ENCODE results near the gene EMC9. TPM values are rescaled to one million over a fixed set of nuclear protein-coding genes. Genes with fewer than 3 reads are reported as not detected.
A peak's percentile ranks its signal among the peaks of the same experiment; 100 is the strongest.

EMC9 gene, protein sequence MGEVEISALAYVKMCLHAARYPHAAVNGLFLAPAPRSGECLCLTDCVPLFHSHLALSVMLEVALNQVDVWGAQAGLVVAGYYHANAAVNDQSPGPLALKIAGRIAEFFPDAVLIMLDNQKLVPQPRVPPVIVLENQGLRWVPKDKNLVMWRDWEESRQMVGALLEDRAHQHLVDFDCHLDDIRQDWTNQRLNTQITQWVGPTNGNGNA
- total RNA-seq (10 to 100 TPM in 1 of 2 donors, 1 to 10 TPM in 1; 4.6 to 24.3 TPM), polyA plus RNA-seq (10 to 100 TPM; 15.7 to 29.4 TPM)
- long read RNA-seq, donor 1, partial matches to known transcripts = 7 of 17 reads
- long read RNA-seq, donor 1, other reads (novel, unspliced or antisense) = 0 of 17 reads
- long read RNA-seq, donor 2, partial matches to known transcripts = 6 of 10 reads
- long read RNA-seq, donor 2, other reads (novel, unspliced or antisense) = 0 of 10 reads
- long read RNA-seq, donor 3, partial matches to known transcripts = 0 of 4 reads
- long read RNA-seq, donor 3, other reads (novel, unspliced or antisense) = 0 of 4 reads
- long read RNA-seq, donor 4, partial matches to known transcripts = 5 of 13 reads
- long read RNA-seq, donor 4, other reads (novel, unspliced or antisense) = 0 of 13 reads
- long read RNA-seq, donor 5, partial matches to known transcripts = 334 of 548 reads
- long read RNA-seq, donor 5, other reads (novel, unspliced or antisense) = 205 of 548 reads

DNA sequence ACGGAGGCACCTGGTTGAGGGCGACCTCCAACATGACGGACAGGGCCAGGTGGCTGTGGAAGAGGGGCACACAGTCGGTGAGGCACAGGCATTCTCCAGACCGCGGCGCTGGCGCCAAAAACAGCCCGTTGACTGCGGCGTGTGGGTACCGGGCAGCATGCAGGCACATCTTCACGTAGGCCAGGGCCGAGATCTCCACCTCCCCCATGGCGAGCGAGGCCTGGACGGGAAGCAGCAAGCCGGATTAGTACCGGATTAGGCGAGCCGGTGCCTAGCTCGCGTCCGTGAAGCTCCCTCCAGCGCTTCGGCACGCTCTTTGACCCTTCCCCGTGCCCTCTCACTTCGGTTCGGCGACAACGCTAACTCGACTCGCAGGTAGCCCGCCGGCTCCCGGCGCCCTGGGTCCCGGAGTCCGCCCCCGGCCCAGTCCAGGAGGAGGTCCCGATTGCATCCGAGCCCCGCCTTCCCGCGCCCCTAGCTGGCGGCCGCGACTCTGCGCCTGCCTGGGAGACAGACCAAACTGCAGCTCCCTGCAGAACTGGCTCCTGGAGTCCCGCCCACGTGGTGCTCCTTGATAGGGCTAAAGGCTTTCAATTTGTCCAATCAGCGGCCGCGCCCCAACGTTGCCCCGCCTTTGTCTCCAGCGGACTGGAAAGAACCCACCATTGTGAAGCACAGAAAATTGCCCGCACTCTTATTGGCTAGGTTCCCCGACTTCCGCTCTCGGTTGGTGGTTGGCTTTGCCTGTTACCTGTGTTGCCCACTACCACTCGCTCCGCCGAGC is at the start of gene EMC9:
Gene EMC9 (minus strand): TSS at position 495 of the 784 bp plus-strand sequence. CDS start 287 bp downstream, at position 208.
- peak within 1 kb of the TSS; percentile 92 for H3K27ac ChIP-seq (ENCODE audit: low read depth in 1 of 2, low read length in 1 of 2)
- H3K4me1 ChIP-seq (ENCODE audit: control insufficient read depth in 5 of 5, insufficient read depth in 5 of 5, low read length in 5 of 5) = peaks cover 8 to 34% (median 14%) of the 10 kb centered on the region in 5 donors
- TF ChIP-seq, protein P1, sequence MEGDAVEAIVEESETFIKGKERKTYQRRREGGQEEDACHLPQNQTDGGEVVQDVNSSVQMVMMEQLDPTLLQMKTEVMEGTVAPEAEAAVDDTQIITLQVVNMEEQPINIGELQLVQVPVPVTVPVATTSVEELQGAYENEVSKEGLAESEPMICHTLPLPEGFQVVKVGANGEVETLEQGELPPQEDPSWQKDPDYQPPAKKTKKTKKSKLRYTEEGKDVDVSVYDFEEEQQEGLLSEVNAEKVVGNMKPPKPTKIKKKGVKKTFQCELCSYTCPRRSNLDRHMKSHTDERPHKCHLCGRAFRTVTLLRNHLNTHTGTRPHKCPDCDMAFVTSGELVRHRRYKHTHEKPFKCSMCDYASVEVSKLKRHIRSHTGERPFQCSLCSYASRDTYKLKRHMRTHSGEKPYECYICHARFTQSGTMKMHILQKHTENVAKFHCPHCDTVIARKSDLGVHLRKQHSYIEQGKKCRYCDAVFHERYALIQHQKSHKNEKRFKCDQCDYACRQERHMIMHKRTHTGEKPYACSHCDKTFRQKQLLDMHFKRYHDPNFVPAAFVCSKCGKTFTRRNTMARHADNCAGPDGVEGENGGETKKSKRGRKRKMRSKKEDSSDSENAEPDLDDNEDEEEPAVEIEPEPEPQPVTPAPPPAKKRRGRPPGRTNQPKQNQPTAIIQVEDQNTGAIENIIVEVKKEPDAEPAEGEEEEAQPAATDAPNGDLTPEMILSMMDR (IDR thresholded peaks at IDR 0.05; ENCODE audit: control extremely low read depth, extremely low read depth) = no peak
- H3K27me3 ChIP-seq (ENCODE audit: control insufficient read depth in 3 of 3, insufficient read depth in 3 of 3, low read length in 2 of 3) = no peaks in the 10 kb centered on the region
- H3K9me3 ChIP-seq (ENCODE audit: control insufficient read depth in 4 of 4, insufficient read depth in 3 of 4, low read length in 3 of 4) = no peaks in the 10 kb centered on the region
- DNase-seq (peak; percentile 100), ATAC-seq (ENCODE audit: insufficient read depth, low FRiP score) (peak; percentile 94)
- H3K4me3 ChIP-seq = peak within 1 kb of the TSS; percentile 51
- WGBS, 2 donors = 0% methylated on average over 61 to 65 of the region's 65 CpGs
- H3K9ac ChIP-seq (ENCODE audit: insufficient read depth in 1 of 2, low read length in 2 of 2) = peak within 1 kb of the TSS in 1 of 2 donors; percentile 90
- peaks cover 0 to 40% (median 22%) of the 10 kb centered on the region in 4 donors for H3K36me3 ChIP-seq (ENCODE audit: control insufficient read depth in 4 of 4, insufficient read depth in 4 of 4, low read length in 4 of 4)

DNA sequence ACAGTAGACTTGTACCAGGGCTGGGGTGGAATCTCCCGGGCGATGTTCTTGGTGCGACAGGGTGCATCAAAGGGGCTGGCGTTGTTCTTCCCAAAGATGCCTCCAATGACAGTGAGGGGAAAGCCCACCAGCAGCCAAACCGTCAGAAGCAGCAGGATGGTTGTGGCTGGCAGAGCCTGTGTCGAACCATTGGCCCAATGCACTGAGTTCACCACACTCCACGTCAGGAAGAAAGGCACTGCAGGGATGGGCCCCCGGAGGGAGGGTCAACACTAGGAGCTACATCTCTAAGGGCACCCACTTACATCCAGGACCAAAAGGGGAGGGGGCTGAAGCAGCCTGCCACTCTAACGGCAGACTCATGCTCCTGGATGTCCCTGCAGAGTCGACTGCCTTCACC is 49.0 kb upstream of the EMC9 start:
- H3K4me3 ChIP-seq = no peak overlapping the region
- no peaks in the 10 kb centered on the region for H3K27me3 ChIP-seq (ENCODE audit: control insufficient read depth in 3 of 3, insufficient read depth in 3 of 3, low read length in 2 of 3)
- no peak for ATAC-seq (ENCODE audit: insufficient read depth, low FRiP score)
- DNase-seq = no peak
- no peak overlapping the region for H3K27ac ChIP-seq (ENCODE audit: low read depth in 1 of 2, low read length in 1 of 2)
- H3K9me3 ChIP-seq (ENCODE audit: control insufficient read depth in 4 of 4, insufficient read depth in 3 of 4, low read length in 3 of 4) = no peaks in the 10 kb centered on the region
- WGBS, 2 donors = 94 to 97% methylated on average over 10 of the region's 10 CpGs
- TF ChIP-seq, protein P1 (IDR thresholded peaks at IDR 0.05; ENCODE audit: control extremely low read depth, extremely low read depth) = no peak
- no peak overlapping the region for H3K9ac ChIP-seq (ENCODE audit: insufficient read depth in 1 of 2, low read length in 2 of 2)
- peaks cover 0 to 18% (median 9%) of the 10 kb centered on the region in 5 donors for H3K4me1 ChIP-seq (ENCODE audit: control insufficient read depth in 5 of 5, insufficient read depth in 5 of 5, low read length in 5 of 5)
- H3K36me3 ChIP-seq (ENCODE audit: control insufficient read depth in 4 of 4, insufficient read depth in 4 of 4, low read length in 4 of 4) = peaks cover 10 to 34% (median 23%) of the 10 kb centered on the region in 4 donors

DNA sequence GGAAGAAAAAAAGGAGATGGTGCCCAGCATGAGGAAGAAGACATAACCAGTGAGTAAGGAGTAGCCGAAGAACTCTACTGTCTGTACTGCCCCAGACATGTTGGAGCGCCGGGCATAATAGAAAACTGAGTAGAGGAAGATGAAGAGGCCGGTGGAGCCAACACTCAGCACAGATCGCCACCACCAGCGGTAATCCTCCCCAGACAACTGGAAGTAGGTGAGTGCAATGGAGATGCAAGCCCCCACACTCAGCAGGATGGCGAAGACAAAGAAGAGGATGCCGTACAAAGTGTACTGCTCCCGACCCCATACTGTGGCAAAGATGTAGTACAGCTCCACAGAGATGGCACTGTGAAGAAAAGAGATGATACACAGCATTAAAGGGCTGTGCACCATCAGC is 48.1 kb upstream of the EMC9 start:
- Histone ChIP-seq H3K9me3 (ENCODE audit: control insufficient read depth in 4 of 4, insufficient read depth in 3 of 4, low read length in 3 of 4) (no peaks in the 10 kb centered on the region), H3K27ac (ENCODE audit: low read depth in 1 of 2, low read length in 1 of 2) (no peak overlapping the region), H3K9ac (ENCODE audit: insufficient read depth in 1 of 2, low read length in 2 of 2) (no peak overlapping the region), H3K36me3 (ENCODE audit: control insufficient read depth in 4 of 4, insufficient read depth in 4 of 4, low read length in 4 of 4) (peaks cover 17 to 40% (median 29%) of the 10 kb centered on the region in 4 donors), H3K4me1 (ENCODE audit: control insufficient read depth in 5 of 5, insufficient read depth in 5 of 5, low read length in 5 of 5) (peaks cover 0 to 12% (median 5%) of the 10 kb centered on the region in 5 donors), H3K4me3 (no peak overlapping the region), H3K27me3 (ENCODE audit: control insufficient read depth in 3 of 3, insufficient read depth in 3 of 3, low read length in 2 of 3) (no peaks in the 10 kb centered on the region)
- DNase-seq (no peak), ATAC-seq (ENCODE audit: insufficient read depth, low FRiP score) (no peak)
- TF ChIP-seq, protein P1 (IDR thresholded peaks at IDR 0.05; ENCODE audit: control extremely low read depth, extremely low read depth) = no peak
- WGBS, 2 donors = 96% methylated on average over 9 of the region's 9 CpGs
